Hindlimb muscle (tissue), 1 donor: Measurements from ENCODE around the gene FGF16. TPM values are rescaled to one million over a fixed set of nuclear protein-coding genes. Genes with fewer than 3 reads are reported as not detected.
"Not testable (repeated sequence)": the region's sequence is repeated elsewhere in the genome, so short reads cannot be mapped to it uniquely, and the experiment has no call there.

ENCODE experiments used
- DNase-seq: peaks from one replicate; pipeline ENCODE4 v3.0.0-alpha.2; 2013
- polyA plus RNA-seq: library from polyadenylated mRNA; unstranded; fragments of 120-200 nt; gene quantifications from one replicate; pipeline ENCODE4 v1.2.1, GENCODE V29; 2013; ENCODE audit not compliant: insufficient read length

Gene FGF16
- 2.2 TPM for polyA plus RNA-seq

GRCh38 chrX:77446908-77447652 lies at the start of gene FGF16:
FGF16 (plus strand) TSS chrX:77447389; CDS start chrX:77447675, 286 bp downstream.
- DNase-seq: peak; percentile 46

- DNase-seq: no peak
Measured at GRCh38 chrX:77398330-77398954, 48.7 kb upstream of the FGF16 start.

- peak; percentile 66 for DNase-seq
Measured at GRCh38 chrX:77404419-77404818, 42.8 kb upstream of the FGF16 start.

GRCh38 chrX:77407821-77408220 lies 39.4 kb upstream of the FGF16 start:
- not testable (repeated sequence) for DNase-seq

- no peak for DNase-seq
Measured at GRCh38 chrX:77412631-77413030, 34.6 kb upstream of the FGF16 start.

- no peak for DNase-seq
Measured at GRCh38 chrX:77415161-77415560, 32.0 kb upstream of the FGF16 start.

- DNase-seq: no peak
Measured at GRCh38 chrX:77415882-77416281, 31.3 kb upstream of the FGF16 start.

- no peak for DNase-seq
Measured at GRCh38 chrX:77422891-77423648, 24.1 kb upstream of the FGF16 start.

DNA sequence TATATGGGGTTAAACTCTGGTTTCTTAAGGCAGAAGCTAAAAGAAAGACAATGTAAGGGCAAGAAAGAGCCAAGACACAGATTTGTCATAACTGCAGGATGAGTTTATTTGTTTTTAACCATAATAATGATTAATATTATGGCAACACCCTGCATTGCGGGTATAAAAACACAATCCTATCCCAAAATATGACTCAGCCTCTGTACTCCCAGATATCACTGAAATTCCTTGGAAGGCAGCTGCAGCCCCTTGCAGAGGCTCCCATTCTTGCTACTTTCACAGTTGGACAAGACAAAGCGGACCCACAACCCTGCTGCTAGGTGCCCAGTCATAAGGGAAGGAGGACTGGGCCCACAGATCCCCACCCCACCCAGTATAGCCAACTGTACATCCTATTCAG lies 20.4 kb upstream of the FGF16 start:
- DNase-seq: no peak

- no peak for DNase-seq
Measured at GRCh38 chrX:77427611-77428010, 19.6 kb upstream of the FGF16 start.

DNA sequence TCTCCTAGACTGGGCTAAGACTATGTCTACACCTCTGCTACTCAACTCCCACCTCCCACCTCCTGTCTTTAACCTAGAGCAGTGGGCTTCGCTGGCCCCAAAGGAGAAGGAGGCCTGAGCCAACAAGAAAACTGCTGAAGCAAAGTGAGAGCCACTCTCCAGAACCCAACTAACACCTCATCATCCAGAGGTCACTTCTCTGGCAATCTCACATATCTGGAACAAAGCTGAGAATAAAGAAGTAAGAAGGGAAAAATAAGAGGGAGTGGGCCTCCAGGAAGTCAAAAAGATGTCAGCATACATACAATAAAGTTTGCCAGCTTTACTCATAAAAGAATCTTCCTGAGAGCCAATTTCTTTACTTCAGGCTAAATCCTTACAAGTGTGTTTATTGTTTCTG lies 18.6 kb upstream of the FGF16 start:
- DNase-seq: no peak

GRCh38 chrX:77431227-77431626 lies 16.0 kb upstream of the FGF16 start:
- DNase-seq: no peak

- DNase-seq: no peak
Measured at GRCh38 chrX:77433001-77433400, 14.2 kb upstream of the FGF16 start.

GRCh38 chrX:77434962-77435361 lies 12.2 kb upstream of the FGF16 start:
- no peak for DNase-seq

DNA sequence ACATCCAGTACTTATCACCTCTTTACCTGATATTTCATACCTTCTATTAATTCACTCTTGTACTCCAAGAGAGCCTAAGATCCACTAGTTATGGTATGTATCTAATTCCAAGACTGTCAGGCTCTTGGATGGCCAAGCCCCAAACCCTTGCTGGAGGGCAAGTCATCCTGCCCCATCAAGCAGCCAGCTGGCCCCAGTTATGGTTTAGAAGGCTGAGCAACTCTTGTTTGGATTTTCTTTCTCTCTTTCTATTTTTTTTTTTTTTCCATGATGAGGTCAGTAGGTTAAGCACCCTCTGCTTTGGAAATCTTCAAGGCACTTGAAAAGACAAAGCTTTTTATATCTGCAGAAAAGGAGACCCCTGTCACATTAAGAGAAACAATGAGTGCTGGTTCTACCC lies 10.9 kb upstream of the FGF16 start:
- no peak for DNase-seq

DNA sequence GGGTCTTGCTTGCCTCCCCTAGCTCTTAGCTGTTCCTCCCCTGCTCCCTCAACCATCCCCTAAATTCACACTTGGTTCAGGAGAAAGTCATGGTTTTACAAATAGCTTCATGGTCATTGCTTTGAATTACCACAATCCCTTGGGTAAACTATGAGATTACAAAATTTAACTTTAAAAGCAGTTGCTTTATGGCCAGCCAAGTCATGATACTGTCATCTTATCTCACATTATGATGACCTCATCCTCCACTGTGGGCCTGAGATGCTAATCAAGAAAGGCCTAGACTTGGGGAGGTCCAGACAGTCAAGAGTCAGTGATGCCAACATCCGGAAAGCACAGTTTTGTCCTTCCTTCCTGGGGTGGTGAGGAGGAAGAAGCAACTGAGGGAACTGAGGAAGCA lies 10.5 kb upstream of the FGF16 start:
- DNase-seq: no peak

DNA sequence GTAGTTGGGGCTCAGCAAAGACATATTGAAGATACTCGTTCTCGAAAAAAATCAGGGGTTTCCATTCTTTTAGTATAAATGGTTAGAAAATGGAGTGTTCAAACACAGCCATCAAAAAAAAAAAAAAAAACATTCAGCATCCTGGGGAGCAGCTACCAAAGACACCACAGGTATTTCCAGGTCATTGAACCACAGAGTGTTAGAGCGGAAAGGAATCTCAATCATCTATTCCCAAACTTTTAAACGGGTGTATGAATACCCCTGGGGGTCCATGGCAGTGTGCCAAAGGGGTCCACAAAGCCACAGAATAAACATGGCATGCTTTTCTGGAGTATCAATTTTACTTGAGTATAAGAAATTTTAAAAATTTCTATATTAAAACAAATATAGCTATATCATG lies 6.9 kb upstream of the FGF16 start:
- DNase-seq: no peak

DNA sequence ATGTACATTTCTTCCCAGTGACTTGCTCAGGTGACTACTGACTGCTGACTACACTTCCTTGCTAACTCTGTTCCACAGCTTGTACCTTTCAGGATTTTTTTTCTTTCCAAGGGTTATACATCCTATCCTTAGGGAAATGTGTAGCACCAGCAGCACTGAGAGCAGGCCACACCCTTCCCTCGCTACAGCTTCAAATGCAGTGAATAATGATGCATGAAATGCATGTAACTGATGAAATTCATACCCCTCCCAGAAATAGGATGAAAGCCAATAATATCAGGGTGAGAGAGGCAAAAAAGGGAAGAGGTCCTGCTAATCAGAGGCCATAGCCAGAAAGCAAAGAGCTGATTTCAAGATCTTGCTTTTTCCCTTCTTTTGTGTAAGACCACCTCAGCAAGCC lies 6.2 kb upstream of the FGF16 start:
- DNase-seq: no peak

GRCh38 chrX:77441479-77441878 lies 5.7 kb upstream of the FGF16 start:
- DNase-seq: no peak

DNA sequence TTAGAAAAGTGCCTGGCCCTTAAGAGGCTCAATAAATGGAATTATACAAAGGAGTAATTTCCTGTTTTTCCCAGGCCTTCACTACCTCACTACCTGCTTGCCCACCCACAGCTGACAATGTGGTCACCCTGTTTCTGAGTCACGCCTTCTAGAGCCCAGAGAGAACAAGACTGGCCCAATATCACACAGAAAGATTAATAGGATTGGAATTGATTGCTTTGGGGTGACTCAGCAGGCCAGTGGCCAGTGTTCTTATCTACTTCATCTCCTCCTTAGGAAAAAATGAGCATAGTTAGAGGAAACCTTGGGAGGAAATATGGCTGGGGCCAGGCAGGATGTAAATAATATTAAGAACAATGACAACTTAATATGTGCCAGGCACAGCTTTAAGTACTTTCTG lies 4.5 kb upstream of the FGF16 start:
- DNase-seq: no peak

GRCh38 chrX:77444075-77444474 lies 3.1 kb upstream of the FGF16 start:
- DNase-seq: no peak

DNA sequence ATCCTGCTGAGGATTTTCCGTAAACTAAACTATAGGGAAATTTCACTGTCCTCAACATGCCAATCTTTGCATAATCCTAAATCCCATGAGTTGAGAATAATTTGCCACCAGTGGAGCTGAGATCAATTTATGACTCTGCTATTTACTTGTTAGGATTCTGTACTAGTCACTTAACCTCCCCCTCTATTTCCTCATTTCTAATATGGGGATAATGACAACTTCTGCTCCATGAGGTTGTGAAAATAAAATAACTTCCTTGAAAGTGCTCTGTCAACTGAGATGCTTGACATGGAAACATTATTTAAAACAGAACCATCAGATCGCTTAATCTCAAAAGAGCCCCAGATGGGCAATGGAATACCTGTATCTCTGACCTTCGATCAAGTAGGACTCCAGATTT lies 2.6 kb upstream of the FGF16 start:
- DNase-seq: no peak

DNA sequence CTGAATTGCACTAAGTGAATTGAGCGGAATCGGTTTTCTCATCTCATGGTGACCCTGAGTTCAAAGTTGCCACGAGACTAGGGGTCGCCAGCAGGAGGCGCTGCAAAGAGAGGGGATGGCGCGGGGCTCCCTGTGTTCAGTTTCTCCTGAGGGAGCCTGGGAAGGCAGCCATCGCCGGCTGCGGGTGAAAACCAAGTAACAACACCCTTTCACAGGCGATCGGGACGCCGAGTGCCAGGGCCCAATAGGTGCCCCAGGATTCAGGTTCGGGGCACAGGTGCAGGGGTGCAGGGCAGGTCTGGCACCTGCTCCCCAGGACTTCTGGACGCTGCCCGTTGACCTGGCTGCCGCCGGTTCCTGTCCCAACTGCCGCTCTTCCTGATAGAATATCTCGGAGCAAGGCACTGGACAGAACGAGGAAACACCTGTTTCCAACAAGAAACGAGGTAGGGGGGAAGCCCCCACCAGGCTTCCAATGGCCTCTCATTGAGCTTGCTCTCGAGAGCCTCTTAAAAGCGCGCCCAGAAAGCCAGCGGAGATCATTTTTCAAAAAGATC lies 1.1 kb upstream of the FGF16 start:
- DNase-seq: peak; percentile 19
